DLD1 (cell line): ENCODE data around the gene HCRTR1.
"Not testable (repeated sequence)": the region's sequence is repeated elsewhere in the genome, so short reads cannot be mapped to it uniquely, and the experiment has no call there.

ENCODE experiments used
- in situ Hi-C: cut with HindIII; loops from 2 replicates; pipeline ENCODE4 v1.10.0; 2017; ENCODE audit warnings: low sequenced_read_pairs

Gene HCRTR1

GRCh38 chr1:31581821-31582810, 35.4 kb upstream of the HCRTR1 start:
- in situ Hi-C loops = no loop called here

DNA sequence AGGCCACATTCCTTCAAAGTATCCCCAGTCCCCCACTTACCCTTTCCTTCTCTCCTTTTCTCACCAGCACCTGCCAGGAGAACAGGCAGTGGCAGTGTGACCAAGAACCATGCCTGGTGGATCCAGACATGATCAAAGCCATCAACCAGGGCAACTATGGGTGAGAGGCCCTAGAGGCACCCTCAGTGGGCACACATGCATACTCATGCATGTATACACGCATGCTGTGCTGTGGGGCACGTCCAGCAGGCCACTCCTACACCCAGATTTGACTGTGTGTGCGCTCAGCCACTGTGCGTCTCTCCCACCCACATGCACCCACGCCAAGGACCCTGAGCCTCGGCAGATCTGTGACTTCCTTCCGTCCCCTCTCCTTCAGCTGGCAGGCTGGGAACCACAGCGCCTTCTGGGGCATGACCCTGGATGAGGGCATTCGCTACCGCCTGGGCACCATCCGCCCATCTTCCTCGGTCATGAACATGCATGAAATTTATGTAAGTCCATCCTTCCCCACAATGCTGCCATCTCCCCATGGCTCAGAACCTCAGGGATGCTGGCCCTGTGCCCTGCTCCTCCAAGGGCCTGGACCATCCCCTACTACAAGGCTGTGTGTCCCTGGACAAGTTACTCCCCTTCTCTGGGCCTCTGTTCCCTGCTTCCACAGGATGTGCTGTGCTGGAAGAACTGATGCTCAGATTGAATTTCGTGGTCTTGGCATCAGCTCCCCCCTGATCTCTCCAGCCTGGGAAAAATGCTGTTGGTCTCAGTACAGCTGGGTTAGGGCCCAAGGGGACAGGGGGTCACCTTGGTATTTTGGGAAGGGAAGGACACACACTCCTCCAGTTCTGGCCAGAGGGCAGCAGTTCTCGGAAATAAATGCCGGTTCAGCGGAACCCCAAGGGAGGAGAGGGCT, 34.2 kb upstream of the HCRTR1 start:
- in situ Hi-C loops = no loop called here

DNA sequence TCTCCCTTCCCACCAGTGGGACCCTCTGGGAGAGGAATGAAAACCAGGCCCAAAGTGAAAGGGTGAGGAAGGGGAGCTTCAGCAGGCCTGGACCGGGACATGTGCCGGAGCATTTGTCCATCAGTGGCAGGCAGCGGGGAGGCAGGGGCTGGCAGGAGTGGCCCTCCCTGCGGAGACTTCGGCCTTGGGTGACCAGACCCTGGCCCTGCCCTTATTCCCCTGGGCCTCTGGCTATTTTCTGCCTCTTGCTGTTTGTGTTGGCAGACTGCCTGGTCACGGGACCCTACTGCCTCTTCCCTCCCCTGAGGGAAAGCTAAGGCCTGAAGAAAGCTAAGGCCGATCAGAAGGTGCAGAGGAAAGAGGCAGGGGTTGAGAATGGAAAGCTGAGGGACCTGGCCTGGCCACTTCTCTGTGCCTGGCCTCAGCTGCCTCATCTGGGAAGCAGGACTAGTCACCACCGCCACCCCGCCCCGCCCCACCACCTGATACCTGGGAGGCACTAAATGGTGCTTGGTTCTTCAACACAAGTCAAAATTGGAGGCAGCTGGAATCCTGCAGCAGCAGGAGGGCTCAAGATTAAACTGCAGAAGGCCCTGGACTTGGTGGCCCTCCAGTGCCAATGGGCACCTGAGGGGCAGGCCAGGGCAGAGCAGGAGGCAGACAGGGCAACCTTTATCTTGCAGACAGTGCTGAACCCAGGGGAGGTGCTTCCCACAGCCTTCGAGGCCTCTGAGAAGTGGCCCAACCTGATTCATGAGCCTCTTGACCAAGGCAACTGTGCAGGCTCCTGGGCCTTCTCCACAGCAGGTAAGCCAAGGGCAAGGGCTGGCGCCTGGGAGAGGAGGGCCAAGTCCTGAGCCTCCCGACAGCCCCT, 33.3 kb upstream of the HCRTR1 start:
- in situ Hi-C loops = no loop called here

DNA sequence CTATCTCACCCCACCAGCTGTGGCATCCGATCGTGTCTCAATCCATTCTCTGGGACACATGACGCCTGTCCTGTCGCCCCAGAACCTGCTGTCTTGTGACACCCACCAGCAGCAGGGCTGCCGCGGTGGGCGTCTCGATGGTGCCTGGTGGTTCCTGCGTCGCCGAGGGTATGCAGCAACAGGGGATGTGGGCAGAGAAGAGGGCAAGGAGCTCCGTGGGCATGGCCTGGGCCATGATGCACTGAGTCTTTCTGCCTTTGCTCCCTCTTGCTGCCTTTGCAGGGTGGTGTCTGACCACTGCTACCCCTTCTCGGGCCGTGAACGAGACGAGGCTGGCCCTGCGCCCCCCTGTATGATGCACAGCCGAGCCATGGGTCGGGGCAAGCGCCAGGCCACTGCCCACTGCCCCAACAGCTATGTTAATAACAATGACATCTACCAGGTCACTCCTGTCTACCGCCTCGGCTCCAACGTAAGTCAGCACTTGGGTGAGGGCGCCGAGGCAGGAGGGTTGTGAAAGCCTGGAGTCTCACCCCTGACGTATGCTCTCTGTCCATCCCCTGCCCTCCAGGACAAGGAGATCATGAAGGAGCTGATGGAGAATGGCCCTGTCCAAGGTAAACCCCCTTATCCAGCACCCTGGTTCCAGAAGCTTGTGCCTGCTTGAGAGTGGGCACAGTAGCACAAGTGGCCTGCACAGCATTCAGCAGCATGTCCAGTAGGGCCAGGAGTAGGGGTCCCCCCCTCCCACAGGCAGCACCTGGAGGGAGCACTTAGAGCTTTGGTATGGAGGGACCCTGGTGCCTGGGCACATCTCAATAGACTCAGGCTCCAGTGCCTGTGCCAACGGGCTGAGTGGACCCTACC, 32.4 kb upstream of the HCRTR1 start:
- in situ Hi-C loops = no loop called here

GRCh38 chr1:31585736-31586365, 31.6 kb upstream of the HCRTR1 start:
- in situ Hi-C loops = no loop called here

DNA sequence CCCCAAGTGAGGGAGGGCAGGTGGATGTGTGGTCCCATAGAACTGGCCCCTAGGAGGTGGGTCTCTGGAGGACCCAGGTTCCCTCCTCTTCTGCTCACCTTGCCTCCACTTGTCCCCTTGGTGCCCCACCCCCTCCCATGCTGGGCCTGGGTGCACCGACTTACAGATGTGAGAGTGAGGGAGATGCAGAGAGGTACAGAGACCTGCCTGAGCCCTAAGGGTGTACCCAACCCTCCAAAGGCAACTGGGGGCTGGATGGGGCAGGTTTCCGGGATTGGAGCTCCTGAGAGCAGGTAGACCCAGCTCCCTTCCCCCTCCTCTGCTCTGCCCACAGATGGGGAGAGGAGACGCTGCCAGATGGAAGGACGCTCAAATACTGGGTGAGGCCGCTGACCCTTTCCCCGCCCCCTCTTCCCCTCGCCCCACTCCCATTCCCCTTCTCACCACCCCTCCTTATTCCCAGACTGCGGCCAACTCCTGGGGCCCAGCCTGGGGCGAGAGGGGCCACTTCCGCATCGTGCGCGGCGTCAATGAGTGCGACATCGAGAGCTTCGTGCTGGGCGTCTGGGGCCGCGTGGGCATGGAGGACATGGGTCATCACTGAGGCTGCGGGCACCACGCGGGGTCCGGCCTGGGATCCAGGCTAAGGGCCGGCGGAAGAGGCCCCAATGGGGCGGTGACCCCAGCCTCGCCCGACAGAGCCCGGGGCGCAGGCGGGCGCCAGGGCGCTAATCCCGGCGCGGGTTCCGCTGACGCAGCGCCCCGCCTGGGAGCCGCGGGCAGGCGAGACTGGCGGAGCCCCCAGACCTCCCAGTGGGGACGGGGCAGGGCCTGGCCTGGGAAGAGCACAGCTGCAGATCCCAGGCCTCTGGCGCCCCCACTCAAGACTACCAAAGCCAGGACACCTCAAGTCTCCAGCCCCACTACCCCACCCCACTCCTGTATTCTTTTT, 30.8 kb upstream of the HCRTR1 start:
- in situ Hi-C loops = no loop called here

GRCh38 chr1:31587328-31587699, 30.2 kb upstream of the HCRTR1 start:
- in situ Hi-C loops = not testable (repeated sequence)

GRCh38 chr1:31587720-31588423, 29.6 kb upstream of the HCRTR1 start:
- in situ Hi-C loops = no loop called here

- in situ Hi-C loops = no loop called here
These were observed 28.6 kb upstream of the HCRTR1 start for GRCh38 chr1:31588751-31589515.

- in situ Hi-C loops = no loop called here
These were observed 25.9 kb upstream of the HCRTR1 start for GRCh38 chr1:31591425-31592093.

GRCh38 chr1:31592132-31592531, 25.4 kb upstream of the HCRTR1 start:
- in situ Hi-C loops = no loop called here

DNA sequence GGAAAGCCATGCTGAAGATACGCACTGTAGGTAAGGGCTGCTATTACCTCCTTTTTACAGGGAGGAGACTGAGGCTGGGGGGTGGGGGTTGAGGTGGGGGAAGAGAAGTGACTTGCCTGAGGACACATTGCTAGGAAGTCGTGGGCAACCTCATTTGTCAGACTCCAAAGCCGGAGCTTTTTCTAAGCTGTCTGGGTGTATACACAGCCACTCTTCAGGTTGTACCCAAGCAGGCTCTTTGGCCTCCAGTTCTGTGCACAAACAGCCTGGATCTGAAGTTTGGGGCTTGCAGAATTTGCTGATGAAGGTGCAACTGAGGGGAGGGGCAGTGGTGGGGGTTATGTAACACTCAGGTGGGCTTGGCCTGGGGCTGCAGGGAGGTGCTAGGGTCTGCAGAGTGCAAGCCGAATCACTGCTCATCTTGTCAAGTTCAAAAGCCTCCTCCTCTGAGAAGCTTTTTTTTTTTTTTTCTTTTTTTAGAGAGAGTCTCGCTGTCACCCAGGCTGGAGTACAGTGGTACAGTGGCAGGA, 24.3 kb upstream of the HCRTR1 start:
- in situ Hi-C loops = no loop called here

- in situ Hi-C loops = no loop called here
These were observed 23.5 kb upstream of the HCRTR1 start for GRCh38 chr1:31593770-31594632.

DNA sequence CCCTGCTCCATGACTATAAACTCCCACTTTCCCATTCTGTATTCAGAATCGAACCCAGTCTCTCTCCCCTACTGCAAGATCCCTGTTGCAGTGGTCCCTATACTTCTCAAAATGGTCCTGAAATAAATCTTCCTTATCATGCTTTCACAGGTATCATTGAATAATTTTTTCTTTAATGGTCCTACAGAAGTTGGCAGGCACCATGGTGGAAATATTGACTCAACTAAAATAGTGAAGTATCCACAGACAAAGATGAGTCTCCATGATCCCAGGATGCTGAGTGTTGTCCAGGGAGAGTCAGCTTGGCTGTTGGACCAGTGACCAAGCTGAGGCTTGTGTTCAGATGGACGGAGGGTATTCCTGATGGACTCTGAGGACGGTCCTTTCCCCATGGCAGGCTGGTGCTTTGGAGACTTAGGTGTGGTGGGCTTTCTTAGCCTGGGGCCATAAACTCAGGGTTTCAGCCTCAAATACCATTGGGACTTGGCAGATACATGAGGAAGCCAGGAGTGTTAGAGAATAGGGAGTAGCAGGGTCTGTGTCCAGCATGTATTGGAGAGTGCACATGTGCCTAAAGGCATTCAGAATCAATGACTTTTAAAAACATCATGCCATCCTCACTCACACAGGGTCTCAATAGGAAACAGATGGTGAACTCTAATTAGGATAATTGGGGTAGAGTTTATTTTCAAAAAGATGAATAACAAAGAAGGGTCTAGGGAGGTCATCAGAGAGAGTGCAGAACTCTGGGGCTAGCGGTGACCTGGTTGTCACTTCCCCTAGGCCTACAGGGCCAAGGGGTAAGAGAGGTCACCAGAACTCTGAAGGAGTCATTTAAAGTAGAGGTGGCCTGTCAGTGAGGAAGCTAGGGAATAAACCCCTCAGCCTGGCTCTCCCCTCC, 21.4 kb upstream of the HCRTR1 start:
- in situ Hi-C loops = no loop called here
